ENCODE results near the gene GASK1B. TPM values are rescaled to one million over a fixed set of nuclear protein-coding genes. Genes with fewer than 3 reads are reported as not detected.

GASK1B gene
- polyA plus RNA-seq, 2 of the 4 experiments (the other 2 are of a cell fraction) = 2.7 to 2.9 TPM

DNA sequence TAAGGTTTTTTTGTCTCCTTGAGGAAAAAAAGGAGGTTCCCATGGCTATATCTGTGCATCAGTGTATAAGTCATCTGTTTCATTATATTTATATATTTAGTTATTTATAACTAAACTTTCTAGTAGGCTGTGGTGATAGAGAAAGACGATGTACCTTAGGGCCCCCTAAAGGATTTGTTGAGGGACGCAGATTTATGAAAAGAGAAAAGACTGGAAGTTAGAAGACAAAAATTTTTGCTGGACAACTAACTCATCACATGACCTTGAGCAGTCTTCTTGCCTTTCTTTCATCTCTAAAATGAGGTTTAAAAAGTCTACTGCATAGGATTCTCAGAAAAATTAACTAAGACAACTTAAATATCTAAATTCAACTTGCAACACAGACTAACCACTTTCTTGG lies 6.1 kb downstream of the GASK1B start (continued):
- TF ChIP-seq HES2 (IDR thresholded peaks at IDR 0.05) (no peak), SMC3 (IDR thresholded peaks at IDR 0.05) (no peak), MAZ (IDR thresholded peaks at IDR 0.05; ENCODE audit: borderline replicate concordance, low read depth, low read length) (no peak), MYC (IDR thresholded peaks at IDR 0.05; ENCODE audit: borderline replicate concordance, low read length) (no peak), JUNB (IDR thresholded peaks at IDR 0.05) (no peak), TP53 (CRISPR knock-in tag; IDR thresholded peaks at IDR 0.05) (no peak), CTCF (IDR thresholded peaks at IDR 0.05) (no peak), FOSB (CRISPR knock-in tag; IDR thresholded peaks at IDR 0.05) (no peak), KDM5A (IDR thresholded peaks at IDR 0.05) (no peak)

- DNase-seq (ENCODE audit: low read depth in 1 of 2, low spot score in 1 of 2) (no peak), ATAC-seq (no peak), FAIRE-seq (no peak)
- POLR2A ChIA-PET = no interaction called here
- CTCF ChIA-PET = no interaction called here
- Histone ChIP-seq H3K9me3 (no peaks in the 10 kb centered on the region), H3K27ac (peak overlapping the region in 1 of 2 experiments; percentile 50; a peak in 1 of 6 replicates), H3K4me1 (peaks cover 19% of the 10 kb centered on the region), H3K4me2 (no peak overlapping the region), H3K4me3 (no peak overlapping the region)
- 76% methylated on average over 3 of the region's 3 CpGs for WGBS (ENCODE audit: missing lambda C conversion rate)
- TF ChIP-seq ZC3H11A (IDR thresholded peaks at IDR 0.05) (no peak), RAD21 (conservative IDR thresholded peaks at IDR 0.05 in 1 of 2, IDR thresholded peaks at IDR 0.05 in 1 of 2) (no peak), RNF2 (IDR thresholded peaks at IDR 0.05; ENCODE audit: borderline replicate concordance, low read depth) (no peak), E2F6 (IDR thresholded peaks at IDR 0.05; ENCODE audit: borderline replicate concordance, low read depth) (no peak), SMC3 (IDR thresholded peaks at IDR 0.05) (no peak), ZSCAN20 (CRISPR knock-in tag; IDR thresholded peaks at IDR 0.05) (no peak), FOSL2 (IDR thresholded peaks at IDR 0.05) (no peak), FOSL2 (CRISPR knock-in tag; IDR thresholded peaks at IDR 0.05) (no peak), HDAC2 (IDR thresholded peaks at IDR 0.05) (no peak), CBX2 (IDR thresholded peaks at IDR 0.05; ENCODE audit: borderline replicate concordance, low read depth) (no peak), ELK1 (IDR thresholded peaks at IDR 0.05; ENCODE audit: low read depth, low read length) (no peak), TP53 (CRISPR knock-in tag; IDR thresholded peaks at IDR 0.05) (no peak), RARB (CRISPR knock-in tag; IDR thresholded peaks at IDR 0.05) (no peak), NPAS2 (CRISPR knock-in tag; IDR thresholded peaks at IDR 0.05; ENCODE audit: borderline replicate concordance) (no peak), FOSB (CRISPR knock-in tag; IDR thresholded peaks at IDR 0.05) (no peak)
- TF ChIP-seq, protein P1, sequence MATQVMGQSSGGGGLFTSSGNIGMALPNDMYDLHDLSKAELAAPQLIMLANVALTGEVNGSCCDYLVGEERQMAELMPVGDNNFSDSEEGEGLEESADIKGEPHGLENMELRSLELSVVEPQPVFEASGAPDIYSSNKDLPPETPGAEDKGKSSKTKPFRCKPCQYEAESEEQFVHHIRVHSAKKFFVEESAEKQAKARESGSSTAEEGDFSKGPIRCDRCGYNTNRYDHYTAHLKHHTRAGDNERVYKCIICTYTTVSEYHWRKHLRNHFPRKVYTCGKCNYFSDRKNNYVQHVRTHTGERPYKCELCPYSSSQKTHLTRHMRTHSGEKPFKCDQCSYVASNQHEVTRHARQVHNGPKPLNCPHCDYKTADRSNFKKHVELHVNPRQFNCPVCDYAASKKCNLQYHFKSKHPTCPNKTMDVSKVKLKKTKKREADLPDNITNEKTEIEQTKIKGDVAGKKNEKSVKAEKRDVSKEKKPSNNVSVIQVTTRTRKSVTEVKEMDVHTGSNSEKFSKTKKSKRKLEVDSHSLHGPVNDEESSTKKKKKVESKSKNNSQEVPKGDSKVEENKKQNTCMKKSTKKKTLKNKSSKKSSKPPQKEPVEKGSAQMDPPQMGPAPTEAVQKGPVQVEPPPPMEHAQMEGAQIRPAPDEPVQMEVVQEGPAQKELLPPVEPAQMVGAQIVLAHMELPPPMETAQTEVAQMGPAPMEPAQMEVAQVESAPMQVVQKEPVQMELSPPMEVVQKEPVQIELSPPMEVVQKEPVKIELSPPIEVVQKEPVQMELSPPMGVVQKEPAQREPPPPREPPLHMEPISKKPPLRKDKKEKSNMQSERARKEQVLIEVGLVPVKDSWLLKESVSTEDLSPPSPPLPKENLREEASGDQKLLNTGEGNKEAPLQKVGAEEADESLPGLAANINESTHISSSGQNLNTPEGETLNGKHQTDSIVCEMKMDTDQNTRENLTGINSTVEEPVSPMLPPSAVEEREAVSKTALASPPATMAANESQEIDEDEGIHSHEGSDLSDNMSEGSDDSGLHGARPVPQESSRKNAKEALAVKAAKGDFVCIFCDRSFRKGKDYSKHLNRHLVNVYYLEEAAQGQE (IDR thresholded peaks at IDR 0.05) = no peak
- TF ChIP-seq, protein P2, sequence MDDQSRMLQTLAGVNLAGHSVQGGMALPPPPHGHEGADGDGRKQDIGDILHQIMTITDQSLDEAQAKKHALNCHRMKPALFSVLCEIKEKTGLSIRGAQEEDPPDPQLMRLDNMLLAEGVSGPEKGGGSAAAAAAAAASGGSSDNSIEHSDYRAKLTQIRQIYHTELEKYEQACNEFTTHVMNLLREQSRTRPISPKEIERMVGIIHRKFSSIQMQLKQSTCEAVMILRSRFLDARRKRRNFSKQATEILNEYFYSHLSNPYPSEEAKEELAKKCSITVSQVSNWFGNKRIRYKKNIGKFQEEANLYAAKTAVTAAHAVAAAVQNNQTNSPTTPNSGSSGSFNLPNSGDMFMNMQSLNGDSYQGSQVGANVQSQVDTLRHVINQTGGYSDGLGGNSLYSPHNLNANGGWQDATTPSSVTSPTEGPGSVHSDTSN (IDR thresholded peaks at IDR 0.05) = no peak
Observed at GRCh38 chr4:158164768-158165213, 8.0 kb downstream of the GASK1B start.
